ENCODE data around the gene TTC22.

The TTC22 gene

GRCh38 chr1:54839824-54840223 is 38.7 kb upstream of the TTC22 start:
- TF ChIP-seq TAF1 (IDR thresholded peaks at IDR 0.05; ENCODE audit: borderline replicate concordance, insufficient read depth, low read length), result no peak
- TF ChIP-seq POLR2AphosphoS5 (IDR thresholded peaks at IDR 0.05; ENCODE audit: low read depth, low read length), result no peak
- no peak for TF ChIP-seq FOXP2 (optimal IDR thresholded peaks at IDR 0.05; ENCODE audit: borderline replicate concordance, extremely low read depth, extremely low read length, insufficient read depth)
- TF ChIP-seq REST (IDR thresholded peaks at IDR 0.05; ENCODE audit: insufficient read depth in 1 of 2, low read depth in 2 of 2, low read length in 2 of 2), result no peak
- no peak for TF ChIP-seq SIN3A (IDR thresholded peaks at IDR 0.05; ENCODE audit: borderline replicate concordance, insufficient read depth, low read length)

- no peak for TF ChIP-seq SIN3A (IDR thresholded peaks at IDR 0.05; ENCODE audit: borderline replicate concordance, insufficient read depth, low read length)
- TF ChIP-seq REST (IDR thresholded peaks at IDR 0.05; ENCODE audit: insufficient read depth in 1 of 2, low read depth in 2 of 2, low read length in 2 of 2), result no peak
- no peak for TF ChIP-seq TAF1 (IDR thresholded peaks at IDR 0.05; ENCODE audit: borderline replicate concordance, insufficient read depth, low read length)
- TF ChIP-seq FOXP2 (optimal IDR thresholded peaks at IDR 0.05; ENCODE audit: borderline replicate concordance, extremely low read depth, extremely low read length, insufficient read depth), result no peak
- TF ChIP-seq POLR2AphosphoS5 (IDR thresholded peaks at IDR 0.05; ENCODE audit: low read depth, low read length), result no peak
Observed at GRCh38 chr1:54838565-54839180, 37.5 kb upstream of the TTC22 start.

- TF ChIP-seq POLR2AphosphoS5 (IDR thresholded peaks at IDR 0.05; ENCODE audit: low read depth, low read length) (no peak), SIN3A (IDR thresholded peaks at IDR 0.05; ENCODE audit: borderline replicate concordance, insufficient read depth, low read length) (no peak), FOXP2 (optimal IDR thresholded peaks at IDR 0.05; ENCODE audit: borderline replicate concordance, extremely low read depth, extremely low read length, insufficient read depth) (no peak), TAF1 (IDR thresholded peaks at IDR 0.05; ENCODE audit: borderline replicate concordance, insufficient read depth, low read length) (no peak), REST (IDR thresholded peaks at IDR 0.05; ENCODE audit: insufficient read depth in 1 of 2, low read depth in 2 of 2, low read length in 2 of 2) (no peak)
Observed at GRCh38 chr1:54837002-54837853, 36.1 kb upstream of the TTC22 start.

- TF ChIP-seq FOXP2 (optimal IDR thresholded peaks at IDR 0.05; ENCODE audit: borderline replicate concordance, extremely low read depth, extremely low read length, insufficient read depth) (no peak), SIN3A (IDR thresholded peaks at IDR 0.05; ENCODE audit: borderline replicate concordance, insufficient read depth, low read length) (no peak), REST (IDR thresholded peaks at IDR 0.05; ENCODE audit: insufficient read depth in 1 of 2, low read depth in 2 of 2, low read length in 2 of 2) (no peak)
Observed at GRCh38 chr1:54836594-54836993, 35.5 kb upstream of the TTC22 start.
